ENCODE measurements around the gene RIT1.
A peak's percentile ranks its signal among the peaks of the same experiment; 100 is the strongest.

Gene RIT1, protein sequence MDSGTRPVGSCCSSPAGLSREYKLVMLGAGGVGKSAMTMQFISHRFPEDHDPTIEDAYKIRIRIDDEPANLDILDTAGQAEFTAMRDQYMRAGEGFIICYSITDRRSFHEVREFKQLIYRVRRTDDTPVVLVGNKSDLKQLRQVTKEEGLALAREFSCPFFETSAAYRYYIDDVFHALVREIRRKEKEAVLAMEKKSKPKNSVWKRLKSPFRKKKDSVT

DNA sequence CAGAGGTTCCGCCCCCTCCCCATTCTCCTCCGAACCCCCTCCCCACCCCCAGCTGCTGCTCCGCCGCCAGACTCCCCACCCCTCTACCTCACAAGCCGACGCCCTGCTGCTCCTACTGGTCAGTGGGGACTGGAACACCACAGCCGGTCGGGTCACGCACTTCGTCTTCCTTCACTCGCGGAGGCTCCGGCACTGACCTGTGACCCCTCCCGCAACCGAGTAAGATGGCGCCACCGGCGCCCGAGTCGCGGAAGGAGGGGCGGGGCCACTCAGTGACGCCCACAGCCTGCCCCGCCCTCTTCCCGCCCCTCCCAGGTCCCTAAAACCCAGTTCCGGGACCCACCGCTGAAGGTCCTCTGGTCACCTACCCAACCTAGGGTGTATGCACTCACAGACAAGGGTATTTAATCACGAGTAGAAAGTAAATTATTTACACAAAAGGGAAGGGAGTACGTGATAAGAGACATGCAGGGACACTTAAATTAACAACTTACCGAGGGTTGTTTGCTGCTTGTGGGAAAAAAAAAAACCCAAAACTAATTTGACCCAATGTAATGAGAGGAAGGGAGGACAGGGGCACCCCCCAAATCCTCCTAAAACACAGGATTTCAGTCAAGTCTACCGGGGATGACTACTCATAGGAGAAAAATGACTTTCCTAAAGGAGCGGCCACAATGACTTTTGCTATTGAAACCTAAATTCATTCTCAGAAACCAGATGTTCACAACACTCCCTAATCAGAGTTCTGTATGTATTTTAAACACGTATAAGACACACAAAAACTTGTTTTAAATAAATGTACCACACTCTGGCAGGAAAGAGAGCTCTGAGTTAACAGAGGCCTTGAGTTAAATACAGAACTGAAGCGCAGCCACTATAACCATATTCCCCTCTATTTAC, at the start of gene RIT1:
Gene RIT1, minus strand, starts transcription at position 194 of the 900 bp plus-strand sequence. CDS start 588 bp downstream, outside the sequence.
- DNase-seq (ENCODE audit: low read depth in 2 of 2) = peak; percentile 59 to 78

DNA sequence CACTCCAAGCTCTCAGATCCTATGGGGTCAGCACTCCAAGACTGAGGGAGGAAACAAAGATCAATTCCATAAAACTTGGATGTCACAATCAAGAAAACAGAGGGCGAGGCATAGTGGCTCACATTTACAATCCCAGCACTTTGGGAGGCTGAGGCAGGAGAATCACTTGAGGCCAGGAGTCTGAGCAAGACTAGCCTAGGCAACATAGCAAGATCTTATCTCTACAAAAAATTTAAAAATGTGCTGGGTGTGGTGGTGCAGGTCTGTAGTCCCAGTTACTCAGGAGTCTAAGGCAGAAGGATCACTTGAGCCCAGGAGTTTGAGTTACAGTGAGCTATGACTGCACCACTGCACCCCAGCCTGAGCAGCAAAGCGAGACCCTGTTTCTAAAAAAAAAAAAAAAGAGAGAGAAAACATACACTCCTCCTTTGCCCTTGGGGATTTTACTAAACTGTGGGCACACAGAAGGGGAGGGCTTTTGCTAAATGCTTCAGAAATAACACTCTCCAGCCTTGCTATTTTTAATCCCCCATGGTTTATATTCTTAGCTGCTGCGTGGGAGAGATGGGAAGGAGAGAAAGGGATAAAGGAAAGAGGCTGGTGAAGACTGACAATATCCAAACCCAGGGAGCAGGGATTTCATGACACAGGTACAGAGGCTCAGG, 49.1 kb upstream of the RIT1 start:
- DNase-seq (ENCODE audit: low read depth in 2 of 2) = no peak

DNA sequence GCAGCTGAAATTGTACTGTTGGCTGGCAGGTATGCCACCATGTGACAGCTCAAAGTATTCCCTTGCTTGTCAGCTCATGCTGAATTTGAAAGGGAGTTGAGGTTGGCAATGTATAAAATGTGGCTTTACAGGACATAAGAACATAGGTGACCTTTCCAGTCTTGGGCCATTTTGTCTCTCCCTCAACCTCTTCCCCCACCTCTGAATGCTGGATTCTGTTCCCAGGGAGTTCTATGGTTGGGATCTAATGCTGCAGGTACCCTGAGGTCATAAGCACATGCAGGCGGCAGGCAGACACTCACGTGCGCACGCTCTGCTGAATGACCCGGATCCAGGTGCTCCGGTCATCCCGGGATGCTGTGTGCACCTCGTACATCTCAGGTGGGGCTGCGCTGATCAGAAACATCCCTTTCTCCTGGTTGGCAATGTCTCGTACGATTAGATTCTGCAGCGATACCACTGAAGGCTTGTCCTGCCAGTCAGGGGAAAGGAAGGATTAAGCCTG, 46.3 kb upstream of the RIT1 start:
- DNase-seq (ENCODE audit: low read depth in 2 of 2) = no peak

DNA sequence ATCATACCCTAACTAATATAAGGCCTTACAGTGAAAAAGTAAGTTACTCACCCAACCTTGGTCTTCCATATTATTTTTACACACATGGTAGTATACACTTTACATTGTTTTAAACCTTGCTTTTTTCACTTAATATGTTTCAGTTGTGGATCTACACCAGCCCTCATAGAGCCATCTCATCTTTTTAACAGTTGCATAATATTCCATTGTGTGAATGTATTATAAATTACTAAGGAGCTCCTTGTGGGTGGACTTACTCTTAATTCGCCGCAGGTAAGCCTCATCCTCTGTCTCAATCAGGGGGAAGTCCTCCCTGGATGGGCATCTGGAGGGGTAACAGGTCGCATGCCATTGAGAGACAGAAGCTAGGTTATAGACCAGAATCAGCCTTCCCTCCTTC, 43.5 kb upstream of the RIT1 start:
- no peak for DNase-seq (ENCODE audit: low read depth in 2 of 2)

DNA sequence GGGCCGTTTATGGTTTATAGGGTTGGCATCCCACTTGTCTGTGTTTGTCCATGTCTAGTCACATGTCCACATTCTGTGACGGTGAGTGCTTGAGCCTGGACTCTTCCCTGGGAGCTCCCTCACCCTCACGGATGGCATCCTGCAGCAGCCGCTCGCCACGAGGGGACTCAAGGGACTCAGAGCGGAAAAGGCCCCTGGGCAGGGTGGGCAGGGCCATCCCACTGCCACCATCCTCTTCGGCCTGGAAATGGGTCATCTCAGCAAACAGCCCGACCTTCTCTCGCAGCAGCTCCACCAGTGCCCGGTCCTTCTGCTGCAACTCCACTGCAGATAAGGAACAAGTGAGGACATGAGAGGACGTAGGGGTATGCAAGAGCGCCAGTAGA, 41.3 kb upstream of the RIT1 start:
- DNase-seq (ENCODE audit: low read depth in 2 of 2) = no peak

DNA sequence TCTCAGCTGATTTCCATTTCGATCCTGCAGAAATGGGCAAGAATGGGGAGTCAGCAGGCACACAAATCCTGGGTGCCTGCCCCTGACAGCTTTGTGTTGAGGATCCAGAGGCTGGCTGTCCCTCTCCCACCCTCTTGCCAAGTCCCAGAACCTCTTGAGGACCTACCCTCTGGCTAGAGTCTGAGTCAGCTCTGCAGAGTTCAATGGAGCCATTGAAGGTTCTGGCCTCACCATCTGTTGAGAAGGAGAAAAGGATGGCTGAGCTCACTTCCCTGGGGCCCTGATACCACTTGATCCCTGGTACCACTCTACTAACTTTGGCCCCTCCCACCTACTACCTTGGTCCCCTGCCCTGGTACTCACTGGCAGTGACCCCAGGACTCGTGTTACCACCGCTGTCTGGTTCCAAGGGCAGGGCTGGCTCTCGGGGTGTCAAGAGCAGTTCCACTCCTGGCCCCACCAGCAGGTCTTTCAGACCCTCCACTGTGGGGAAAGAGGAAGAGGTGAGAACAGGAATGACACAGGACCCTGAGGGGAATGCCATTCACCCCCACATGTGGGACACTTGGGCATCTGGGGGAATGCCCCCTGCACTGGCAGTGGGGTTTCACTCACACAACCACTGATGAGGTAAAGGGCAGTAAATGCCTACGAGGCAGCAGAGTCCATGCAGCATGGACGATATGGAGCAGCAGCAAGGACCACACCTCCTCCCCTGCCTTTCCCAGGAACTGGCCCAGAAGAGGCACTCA, 40.8 kb upstream of the RIT1 start:
- no peak for DNase-seq (ENCODE audit: low read depth in 2 of 2)

DNA sequence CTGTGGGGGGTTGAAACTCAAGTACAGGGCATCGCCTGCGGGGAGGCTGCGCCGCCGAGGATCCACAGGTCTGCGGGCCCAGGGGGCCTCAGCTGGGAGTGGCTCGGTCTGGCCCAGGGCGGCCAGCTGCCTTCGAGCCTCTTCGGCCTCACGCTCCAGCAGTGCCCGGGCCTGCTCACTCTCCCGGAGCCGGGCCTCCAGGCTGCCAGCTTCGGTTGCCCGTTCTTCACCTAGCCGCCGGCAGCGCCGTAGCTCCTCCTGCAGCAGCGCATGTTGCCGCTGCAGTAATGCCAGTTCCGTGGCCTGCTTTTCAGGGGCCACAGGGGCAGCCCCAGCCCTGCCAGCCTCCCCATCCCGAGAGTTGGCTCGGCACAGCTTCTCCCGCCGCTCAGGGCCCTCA, 39.7 kb upstream of the RIT1 start:
- no peak for DNase-seq (ENCODE audit: low read depth in 2 of 2)

DNA sequence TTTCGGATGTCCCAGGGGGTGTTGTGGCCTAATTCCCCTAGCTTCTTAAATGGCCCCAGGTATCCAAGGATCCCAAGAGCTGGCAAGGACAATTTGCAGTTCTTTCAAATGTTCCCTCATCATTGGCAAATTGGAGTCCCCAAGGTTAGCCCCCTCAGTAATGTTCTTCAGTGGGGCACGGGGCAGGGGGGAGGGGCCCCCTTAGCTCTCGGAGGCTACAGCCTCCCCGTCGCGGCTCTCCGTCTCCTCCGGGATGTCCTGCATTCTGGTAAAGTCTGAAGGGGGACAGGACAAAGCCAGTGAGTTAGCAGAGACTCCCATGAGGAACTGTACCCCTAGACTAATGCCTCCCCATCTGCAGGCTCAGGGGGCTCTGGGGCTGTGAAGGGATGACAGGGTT, 36.6 kb upstream of the RIT1 start:
- DNase-seq (ENCODE audit: low read depth in 2 of 2) = no peak

DNA sequence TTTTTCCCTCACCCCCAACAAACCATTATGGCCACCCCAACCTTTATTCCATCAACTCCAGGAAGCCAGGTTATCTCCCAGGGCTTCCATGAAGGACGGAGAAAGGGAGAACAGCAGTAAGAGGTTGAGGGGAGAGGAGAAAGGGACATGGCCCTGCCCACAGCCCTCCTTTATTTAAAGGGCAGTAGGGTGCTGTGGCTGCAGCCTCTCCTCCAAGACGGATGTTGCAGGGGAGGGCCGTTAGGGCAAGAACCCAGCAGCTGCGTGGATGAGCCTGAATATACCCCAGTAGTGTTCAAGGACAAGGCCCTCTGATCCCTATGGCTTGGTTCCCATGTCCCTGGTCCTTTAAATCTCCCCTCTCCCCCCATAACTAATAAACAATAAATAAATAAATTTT, 36.1 kb upstream of the RIT1 start:
- no peak for DNase-seq (ENCODE audit: low read depth in 2 of 2)

DNA sequence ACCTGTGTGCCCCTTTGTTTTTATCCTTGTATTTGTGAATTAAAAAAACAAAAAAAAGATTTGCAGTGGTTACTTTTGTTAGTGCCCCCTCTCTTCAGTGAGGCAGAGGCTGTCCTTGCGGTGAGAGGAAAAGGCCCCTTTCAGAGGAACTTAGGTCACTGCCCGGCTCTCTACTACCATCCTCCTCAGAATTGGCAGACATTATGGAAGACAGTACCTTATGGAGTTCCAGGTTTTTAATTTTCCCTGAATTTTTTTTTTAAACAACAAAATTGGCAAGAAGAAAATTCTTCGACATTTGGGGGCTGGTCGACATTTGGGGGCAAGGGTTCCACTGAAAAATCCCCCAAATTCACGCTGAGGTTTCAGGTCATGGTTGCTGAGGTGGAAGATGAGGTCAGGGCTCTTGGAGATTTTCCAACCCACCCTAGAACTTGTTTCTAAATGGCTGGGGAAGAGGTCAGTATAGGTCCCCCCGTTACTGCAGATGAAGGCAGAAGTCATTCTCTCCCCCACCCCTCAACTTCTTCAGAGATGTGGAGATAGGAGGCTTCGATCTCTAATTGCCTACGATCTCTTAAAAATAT, 35.6 kb upstream of the RIT1 start:
- DNase-seq (ENCODE audit: low read depth in 2 of 2) = no peak

DNA sequence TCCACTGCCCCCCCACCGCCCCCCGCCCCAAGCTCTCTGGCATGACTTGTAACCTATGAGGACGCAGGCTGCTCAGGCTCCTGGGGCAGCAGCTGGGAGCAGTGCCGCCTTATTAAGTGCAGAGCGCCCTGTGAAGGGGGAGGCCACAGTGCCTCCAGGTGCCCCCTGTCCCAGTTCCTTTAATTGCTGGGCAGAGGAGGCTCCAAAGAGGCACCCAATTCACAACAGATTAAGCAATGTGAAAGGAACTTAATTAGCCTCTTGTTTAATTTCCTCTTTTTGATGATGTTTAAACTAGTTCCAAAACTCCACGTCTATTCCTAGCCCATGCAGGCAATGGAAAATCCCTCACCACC, 33.3 kb upstream of the RIT1 start:
- no peak for DNase-seq (ENCODE audit: low read depth in 2 of 2)

DNA sequence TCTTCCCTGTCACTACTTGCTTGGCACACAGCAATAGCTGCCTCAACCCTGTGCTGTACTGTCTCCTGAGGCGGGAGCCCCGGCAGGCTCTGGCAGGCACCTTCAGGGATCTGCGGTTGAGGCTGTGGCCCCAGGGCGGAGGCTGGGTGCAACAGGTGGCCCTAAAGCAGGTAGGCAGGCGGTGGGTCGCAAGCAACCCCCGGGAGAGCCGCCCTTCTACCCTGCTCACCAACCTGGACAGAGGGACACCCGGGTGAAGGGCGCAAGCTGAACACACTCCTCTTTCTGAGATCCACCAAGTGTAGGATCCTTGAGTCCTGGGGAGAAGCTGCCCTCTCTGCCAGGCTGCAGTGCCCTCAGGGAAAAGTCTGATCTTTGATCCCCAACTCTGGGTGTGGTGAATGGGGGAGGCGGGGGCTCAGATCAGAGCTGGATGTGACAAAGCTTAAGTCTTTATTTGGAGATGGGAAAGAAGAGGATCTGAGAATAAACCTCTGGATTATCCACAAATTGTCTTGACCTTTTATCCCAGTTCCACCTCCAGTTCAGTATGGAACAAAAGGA, 31.5 kb upstream of the RIT1 start:
- DNase-seq (ENCODE audit: low read depth in 2 of 2) = no peak

DNA sequence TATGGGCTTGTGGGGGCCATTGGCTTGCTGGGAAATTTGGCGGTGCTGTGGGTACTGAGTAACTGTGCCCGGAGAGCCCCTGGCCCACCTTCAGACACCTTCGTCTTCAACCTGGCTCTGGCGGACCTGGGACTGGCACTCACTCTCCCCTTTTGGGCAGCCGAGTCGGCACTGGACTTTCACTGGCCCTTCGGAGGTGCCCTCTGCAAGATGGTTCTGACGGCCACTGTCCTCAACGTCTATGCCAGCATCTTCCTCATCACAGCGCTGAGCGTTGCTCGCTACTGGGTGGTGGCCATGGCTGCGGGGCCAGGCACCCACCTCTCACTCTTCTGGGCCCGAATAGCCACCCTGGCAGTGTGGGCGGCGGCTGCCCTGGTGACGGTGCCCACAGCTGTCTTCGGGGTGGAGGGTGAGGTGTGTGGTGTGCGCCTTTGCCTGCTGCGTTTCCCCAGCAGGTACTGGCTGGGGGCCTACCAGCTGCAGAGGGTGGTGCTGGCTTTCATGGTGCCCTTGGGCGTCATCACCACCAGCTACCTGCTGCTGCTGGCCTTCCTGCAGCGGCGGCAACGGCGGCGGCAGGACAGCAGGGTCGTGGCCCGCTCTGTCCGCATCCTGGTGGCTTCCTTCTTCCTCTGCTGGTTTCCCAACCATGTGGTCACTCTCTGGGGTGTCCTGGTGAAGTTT, 30.8 kb upstream of the RIT1 start:
- no peak for DNase-seq (ENCODE audit: low read depth in 2 of 2)

DNA sequence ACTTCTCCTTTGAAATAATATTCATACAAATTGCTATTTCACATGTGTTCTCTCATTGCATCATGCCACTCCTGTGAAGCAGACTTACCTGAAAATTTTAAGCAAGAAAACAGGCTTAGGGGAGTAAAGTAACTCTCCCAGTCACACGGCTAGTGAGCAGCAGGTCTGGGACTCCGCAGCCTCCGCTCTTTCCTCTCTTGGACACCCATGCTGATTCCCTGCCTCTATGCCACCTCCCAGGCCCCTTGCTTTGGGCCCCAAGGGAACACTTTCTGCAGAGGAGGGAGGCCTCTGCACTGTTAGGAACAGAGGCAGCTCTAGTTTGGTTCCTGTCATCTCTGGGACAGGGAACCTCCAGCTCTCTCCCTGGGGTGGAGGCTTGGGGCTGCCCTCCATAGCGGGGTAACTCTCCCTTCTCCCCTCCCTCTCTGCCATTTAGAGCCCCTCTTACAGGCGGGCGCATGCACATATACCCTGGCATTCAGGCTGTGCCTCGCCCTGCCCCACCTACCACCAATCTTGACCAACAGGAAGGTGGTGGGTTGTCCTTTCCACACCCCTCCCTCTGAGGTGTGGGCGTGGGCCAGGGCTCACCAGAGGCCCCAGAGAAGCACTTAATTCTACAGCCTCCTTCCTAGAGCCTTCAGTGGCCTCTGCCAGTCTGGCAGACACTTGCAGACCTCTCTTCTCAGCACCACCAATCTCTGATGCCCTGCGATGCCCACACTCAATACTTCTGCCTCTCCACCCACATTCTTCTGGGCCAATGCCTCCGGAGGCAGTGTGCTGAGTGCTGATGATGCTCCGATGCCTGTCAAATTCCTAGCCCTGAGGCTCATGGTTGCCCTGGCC, 30.1 kb upstream of the RIT1 start, which contains the start of gene RXFP4:
Gene RXFP4, plus strand, starts transcription at position 646 of the 852 bp plus-strand sequence. Its CDS starts 72 bp downstream, at position 718.
- no peak for DNase-seq (ENCODE audit: low read depth in 2 of 2)

DNA sequence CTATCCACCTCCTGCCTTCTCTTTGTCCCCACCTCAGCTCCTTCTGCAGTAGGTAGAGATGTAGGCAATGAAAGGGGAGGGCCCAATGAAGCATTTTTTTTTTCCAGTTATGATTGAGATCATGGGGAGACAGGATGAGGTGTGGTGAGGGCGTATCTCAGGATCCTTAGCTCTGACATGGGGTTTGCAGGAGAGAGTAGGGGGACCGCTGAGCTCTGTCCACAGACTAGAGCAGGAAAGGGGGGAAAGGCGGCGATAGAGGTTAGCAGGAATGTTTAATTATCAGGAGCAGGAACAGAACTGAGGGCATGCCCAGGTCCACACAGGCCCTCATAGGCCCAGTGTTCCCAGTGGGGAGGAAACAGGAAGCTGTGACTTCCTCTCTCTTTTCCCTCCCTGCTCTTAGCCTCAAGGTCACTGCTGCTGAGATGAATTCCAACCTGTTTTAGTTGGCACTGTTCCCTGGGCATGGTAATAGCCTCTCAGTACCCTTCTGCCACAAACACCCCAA, 29.4 kb upstream of the RIT1 start:
- no peak for DNase-seq (ENCODE audit: low read depth in 2 of 2)

DNA sequence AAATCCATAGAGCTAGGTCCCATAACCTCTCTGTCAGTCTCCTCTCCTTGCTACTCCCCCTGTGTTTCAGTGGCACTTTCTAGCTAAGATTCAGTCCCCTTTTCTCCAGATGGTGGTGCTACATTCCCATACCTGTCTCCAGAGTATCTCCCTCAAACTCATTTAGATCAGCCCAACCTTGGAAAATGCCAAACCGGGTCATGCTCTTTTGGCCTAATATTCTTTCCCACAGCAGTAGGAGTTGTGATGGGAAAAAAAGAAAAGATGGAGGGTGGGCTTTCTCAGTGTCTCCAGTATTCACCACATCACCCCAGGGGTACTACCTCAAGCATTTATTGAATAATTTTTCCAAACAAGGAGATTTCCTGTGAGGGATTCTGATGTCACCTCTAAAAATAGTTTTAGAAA, 27.1 kb upstream of the RIT1 start:
- DNase-seq (ENCODE audit: low read depth in 2 of 2) = no peak

DNA sequence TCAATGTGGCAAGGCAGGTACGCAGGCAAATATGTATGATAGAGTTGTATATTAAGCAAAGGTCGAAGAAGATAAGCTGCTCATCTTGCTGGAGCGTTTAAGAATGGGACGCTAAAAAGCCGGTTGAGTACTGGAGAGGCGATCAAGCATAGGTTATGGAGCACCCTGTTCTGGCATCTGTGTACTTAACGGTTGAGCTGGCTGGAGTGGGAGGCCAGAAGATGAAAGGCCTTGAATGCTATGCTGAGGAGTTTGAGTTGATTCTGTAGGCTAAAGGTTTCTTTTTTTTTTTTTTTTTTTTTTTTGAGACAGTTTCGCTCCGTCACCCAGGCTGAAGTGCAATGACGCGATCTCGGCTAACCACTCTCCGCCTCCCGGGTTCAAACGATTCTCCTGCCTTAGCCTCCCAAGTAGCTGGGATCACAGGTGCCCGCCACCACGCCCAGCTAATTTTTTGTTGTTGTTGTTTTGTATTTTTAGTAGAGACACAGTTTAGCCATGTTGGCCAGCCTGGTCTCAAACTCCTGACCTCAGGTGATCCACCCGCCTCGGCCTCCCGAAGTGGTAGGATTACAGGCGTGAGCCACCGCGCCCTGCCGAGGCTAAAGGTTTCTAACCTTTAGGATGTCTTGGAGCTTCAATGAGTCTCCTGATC, 23.9 kb upstream of the RIT1 start:
- DNase-seq (ENCODE audit: low read depth in 2 of 2) = no peak

DNA sequence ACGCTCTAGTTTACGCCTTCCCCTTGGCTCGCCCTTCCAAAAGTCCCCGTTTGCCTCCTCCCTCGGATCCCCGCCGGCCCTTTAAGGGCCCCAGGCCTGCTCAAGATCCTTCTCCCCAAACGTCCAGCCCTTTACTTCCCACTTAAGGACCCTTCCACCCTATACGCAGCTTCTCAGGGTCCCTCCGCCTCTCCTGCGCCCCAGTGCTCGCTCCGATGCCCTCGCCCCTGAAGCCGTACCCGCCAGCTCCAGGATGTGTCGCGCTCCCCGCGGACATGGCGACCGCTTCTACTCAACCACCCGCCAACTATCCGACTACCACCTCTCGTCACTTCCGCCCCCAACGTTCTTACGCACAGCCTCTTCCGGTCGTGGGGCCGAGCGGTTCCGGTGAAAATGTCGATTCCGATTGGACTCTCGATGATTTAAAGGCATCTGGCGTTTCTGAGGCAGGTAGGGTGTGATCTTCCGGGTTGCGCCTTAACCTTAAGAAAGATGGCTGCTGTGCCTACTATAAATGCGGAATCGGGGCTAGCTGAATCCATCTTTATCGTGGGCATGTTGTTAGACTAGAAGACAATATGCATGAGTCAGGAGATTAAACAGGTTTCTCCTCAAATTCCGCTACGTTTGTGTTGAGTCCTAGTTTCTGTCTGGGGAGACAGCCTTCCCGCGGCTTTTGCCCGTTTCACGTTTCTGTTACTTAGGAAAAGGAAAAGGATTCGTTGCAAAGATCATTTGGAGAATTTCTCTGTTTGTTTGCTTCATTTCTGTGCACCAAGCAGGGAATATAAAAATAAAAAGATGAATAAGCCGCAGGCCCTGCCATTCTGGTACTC, 23.2 kb upstream of the RIT1 start, which contains the start of gene KHDC4:
Gene KHDC4, minus strand, starts transcription at position 317 of the 839 bp plus-strand sequence. Its CDS starts 40 bp downstream, at position 277.
- DNase-seq (ENCODE audit: low read depth in 2 of 2) = peak; percentile 88
